ENCODE data around the gene SUPT3H.

- TF ChIP-seq POLR2AphosphoS5 (IDR thresholded peaks at IDR 0.05; ENCODE audit: low read depth, low read length) (no peak), SPI1 (IDR thresholded peaks at IDR 0.05; ENCODE audit: low read depth, low read length) (no peak), POLR2A (IDR thresholded peaks at IDR 0.05; ENCODE audit: low read depth, low read length) (no peak), TAF1 (IDR thresholded peaks at IDR 0.05; ENCODE audit: low read depth, low read length) (no peak)
Observed at GRCh38 chr6:45411959-45412358, 34.2 kb upstream of the SUPT3H start.
